CD4-positive, alpha-beta T cell treated with Interleukin-12 subunit alpha and Interleukin-12 subunit beta, for 1 hour (primary cell): ENCODE measurements around the gene SETD2.

Experiments
- DNase-seq: peaks from one replicate; pipeline ENCODE4 v3.0.0-alpha.2; 2020

SETD2 gene

GRCh38 chr3:46978381-46978780, 185.5 kb downstream of the SETD2 start:
- DNase-seq: no peak

DNA sequence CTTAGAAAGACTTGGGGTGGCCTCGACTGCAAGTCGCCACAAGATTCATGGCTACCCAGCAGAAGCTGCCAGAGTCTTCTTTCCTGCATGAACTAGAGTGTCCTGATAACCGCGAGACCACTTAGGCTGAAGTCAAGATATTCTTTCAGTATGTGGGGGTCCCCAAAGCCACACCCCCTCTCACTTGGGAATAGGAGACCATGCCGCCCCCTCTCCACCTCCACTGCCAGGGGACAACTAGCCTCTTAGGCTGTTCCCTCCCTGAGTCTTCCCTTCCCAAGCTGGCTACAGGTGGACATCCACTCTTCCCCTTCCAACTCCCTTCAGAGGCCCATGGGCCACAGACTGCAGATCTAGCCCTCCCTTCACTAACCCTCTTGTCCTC, 186.1 kb downstream of the SETD2 start:
- no peak for DNase-seq

DNA sequence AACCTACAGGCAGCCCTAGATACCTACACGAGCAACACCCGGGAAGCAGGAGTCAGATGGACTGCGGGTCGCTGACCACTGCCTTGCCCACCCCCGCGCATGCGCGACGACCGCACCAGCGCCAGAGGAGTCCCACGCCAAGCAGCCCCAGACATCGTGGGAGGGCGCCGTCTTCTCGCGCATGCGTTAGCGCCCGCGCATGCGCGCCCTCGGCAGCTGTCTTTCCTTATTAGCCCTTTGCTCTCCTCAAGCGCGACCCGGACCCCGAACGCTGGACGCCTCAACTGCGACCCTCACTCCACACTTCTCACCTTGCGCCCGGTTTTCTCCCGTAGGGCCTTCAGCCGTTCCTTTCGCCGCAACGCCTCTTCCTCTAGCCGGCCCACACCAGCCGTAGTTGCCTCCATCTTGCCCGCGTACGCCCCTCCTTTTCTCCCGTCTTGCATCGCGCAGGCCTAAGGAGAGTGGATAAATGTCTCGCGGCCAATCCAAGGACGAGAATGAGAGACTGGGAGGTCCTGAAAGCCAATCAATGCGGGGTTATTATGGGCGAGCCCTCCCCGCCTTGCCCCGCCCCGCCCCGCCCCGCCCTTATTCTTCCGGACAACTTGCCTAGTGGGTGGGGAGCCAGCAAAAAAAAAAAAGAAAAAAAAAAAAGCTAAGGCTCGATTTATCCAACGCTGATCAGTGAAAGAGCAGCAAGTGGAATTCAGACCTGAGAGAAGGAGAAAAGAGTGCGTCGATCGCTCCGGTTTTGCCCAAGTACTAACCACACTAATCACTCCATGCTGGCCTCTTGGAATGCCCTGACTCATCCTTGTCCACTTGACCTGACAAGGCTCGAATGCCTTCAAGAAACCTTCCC, 187.4 kb downstream of the SETD2 start, which contains the start of gene CCDC12:
TSS of gene CCDC12 (minus strand) at position 420 of the 865 bp plus-strand sequence. CDS start at position 407, 13 bp downstream.
- DNase-seq: peak; percentile 97

DNA sequence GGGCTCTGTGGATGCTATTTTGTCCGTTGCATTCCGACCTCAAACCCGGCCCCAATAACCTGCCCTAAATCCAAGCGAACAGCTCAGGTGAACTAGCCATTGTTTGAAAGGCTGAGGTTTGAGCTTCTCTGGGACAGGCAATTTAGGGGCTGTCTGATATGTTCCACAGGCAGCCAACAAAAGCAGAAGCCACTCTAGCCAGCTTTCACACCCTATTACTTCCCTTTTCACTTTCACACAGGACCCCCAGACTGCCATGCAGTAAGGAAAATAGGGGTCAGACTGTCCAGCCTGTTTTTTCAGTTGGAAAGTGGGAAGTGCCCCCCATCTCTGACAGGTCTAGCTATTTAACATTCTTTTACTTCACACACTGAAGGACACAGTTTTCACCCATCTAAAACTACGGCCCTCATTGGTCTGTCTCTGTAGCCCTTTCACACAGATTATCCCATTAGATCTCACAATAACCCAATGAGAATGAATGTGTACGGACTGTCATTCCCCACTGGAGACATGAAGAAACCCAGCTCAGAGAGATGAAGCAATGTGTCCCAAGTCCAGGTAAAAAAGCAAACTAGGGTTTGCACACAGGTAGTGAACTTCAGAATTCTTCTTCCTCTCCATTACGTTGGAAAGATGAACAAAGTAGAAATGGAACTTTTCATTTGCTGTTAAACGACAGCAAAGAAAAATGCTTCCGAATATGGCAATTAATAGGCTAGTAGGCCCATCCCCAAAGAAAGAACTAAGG, 189.3 kb downstream of the SETD2 start:
- DNase-seq: no peak

- peak; percentile 30 for DNase-seq
Measured at GRCh38 chr3:46972396-46972795, 191.5 kb downstream of the SETD2 start.

GRCh38 chr3:46971742-46972141, 192.2 kb downstream of the SETD2 start:
- no peak for DNase-seq

- no peak for DNase-seq
Measured at GRCh38 chr3:46971151-46971550, 192.8 kb downstream of the SETD2 start.

DNA sequence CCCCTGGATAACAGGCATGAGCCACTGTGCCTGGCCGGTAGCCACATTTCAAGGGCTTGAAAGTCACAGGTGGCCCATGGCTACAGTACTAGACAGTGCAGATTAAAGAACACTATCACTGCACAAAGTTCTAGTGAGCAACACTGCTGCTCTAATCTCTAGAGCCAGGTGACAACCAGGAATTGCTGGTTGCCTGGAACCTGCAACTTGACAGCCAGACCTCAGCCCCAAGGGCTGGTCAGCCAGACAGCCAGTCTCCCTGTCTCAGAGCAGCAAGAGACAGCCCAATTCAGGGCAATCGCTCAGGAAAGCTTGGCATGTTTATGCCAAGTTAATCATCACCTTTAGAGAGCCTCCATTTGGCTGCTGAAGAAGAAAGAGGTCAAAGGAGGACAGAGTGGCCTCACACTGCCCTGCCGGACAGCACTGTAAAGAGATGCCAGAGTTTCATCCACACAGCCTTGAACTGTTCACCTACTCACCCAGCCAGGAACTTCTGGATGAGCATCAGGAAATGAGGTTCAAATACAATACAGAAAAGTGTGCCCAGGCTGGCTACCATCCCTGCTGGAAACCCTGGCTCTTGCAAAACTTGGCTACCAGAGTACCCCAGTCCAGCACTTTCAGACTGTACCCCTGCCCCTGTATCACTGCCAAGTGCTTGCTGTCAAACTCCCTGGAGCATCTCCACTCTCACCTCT, 193.4 kb downstream of the SETD2 start:
- DNase-seq: no peak

GRCh38 chr3:46968783-46969428, 195.0 kb downstream of the SETD2 start:
- DNase-seq: no peak

DNA sequence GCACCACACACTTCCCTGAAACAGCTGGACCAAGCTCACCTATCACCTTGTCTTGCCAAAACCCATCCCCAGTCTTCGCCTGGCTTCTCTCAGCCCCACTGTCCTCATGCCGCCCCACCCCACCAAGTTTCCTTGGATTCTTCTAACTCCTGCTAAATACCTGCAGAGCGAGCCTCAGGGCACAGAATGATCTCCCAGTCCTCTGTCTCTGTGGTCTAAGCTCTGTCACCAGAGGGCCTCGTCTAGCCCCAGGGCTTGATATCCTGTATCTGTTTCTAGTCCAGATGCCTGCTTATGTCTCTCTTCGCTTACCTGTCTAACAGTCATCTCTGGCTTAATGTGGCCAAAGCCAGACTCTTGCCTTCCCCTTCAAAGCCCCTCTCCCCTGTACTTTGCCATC, 197.1 kb downstream of the SETD2 start:
- DNase-seq: no peak
